Stimulated activated CD4-positive, alpha-beta T cell treated with anti-CD3 and anti-CD28 coated beads, TNF-alpha, amount 100 ng/mL, for 4 hours (primary cell): ENCODE results near the gene WNT7A.

ENCODE experiments used
- DNase-seq, 3 experiments: peaks; one replicate each; pipeline ENCODE4 v3.0.0-alpha.2; 2020; ENCODE audit warnings: low read depth in 3 of 3

WNT7A gene

DNA sequence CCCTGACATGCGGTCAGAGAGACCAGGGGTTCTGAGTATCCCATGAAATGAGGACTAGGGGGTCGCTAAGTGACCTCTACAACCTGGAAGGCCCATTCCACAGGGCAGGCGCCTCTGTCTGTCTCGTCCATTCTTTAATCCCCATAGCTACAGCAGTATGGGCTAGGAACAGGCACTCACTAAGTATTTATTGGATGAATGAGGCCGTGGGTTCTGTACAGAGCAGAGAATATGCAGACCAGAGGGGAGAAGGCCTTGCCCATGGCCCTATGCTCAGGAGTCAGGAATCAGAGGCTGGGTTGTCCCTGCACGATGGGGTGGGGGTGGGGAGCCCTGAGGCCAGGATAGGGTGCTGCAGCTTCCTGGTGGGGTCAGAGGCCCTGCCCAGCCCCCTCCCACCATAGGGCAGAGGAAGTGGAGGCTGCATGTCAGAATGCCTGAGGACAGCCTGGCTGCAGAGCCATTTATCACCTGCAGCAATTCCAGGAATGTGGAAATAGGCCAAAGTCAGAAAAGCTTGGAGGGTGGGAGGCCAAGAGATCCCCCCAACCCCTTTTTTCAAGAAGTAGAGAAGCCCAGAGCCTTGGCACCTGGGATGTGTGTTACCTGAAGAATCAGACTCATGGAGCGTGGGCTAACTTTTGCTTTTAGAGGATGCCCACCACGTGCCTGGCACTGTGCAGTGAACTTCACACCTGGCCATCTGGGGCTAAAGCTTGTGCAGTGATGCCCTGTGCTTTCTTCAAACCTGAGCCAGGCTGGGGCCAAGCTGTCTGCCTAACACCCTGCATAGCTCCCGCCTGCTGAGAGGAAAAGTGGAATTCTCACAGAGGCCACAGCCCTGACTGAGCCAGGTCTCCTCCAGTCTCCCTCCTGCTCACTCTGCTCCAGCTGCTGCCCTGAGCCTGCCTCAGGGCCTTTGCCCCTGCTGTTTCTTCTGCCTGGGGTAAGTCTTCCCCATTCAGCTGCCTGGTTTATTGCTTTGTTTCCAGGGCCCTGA lies 109.4 kb downstream of the WNT7A start:
- no peak for DNase-seq

- no peak for DNase-seq
Measured at GRCh38 chr3:13769422-13769821, 110.4 kb downstream of the WNT7A start.

GRCh38 chr3:13768453-13768852 lies 111.4 kb downstream of the WNT7A start:
- no peak for DNase-seq

- no peak for DNase-seq
Measured at GRCh38 chr3:13767896-13768295, 112.0 kb downstream of the WNT7A start.

GRCh38 chr3:13767030-13767429 lies 112.8 kb downstream of the WNT7A start:
- no peak for DNase-seq
